HepG2 (cell line): Measurements from ENCODE around the gene RCOR1. TPM values are rescaled to one million over a fixed set of nuclear protein-coding genes. Genes with fewer than 3 reads are reported as not detected.
A peak's percentile ranks its signal among the peaks of the same experiment; 100 is the strongest.

Source experiments
- ATAC-seq: fragments of 200-7000 bp; cut with Tn5 transposase; 3 replicates; pipeline ENCODE4 v1.9.1; 2020; ENCODE audit warnings: mild to moderate bottlenecking, moderate library complexity
- BruUV-seq: library from RNA; stranded (reverse); fragments of 400-500 nt; replicated peaks from 2 replicates; lab custom pipeline; 2021; lab: Mats Ljungman, UMichigan
- CTCF ChIA-PET: fragments of 300-600 bp; formaldehyde crosslinking; extraction: SDS; loops from one replicate; lab custom pipeline; 2021; ENCODE audit warnings: low total read pairs, inconsistent platforms, low intra/inter-chr PET ratio; lab: Yijun Ruan, JAX
- POLR2A ChIA-PET: fragments of 350-600 bp; sonication (Branson Sonifier 250); formaldehyde crosslinking; loops from one replicate; lab custom pipeline; 2020; ENCODE audit warnings: antibody characterized with exemption, inconsistent platforms; lab: Yijun Ruan, JAX
- DNase-seq: peaks from one replicate; pipeline ENCODE4 v3.0.0-alpha.2; 2015; ENCODE audit warnings: low spot score
- FAIRE-seq: peaks from 3 replicates; lab custom pipeline; 2011; peaks lifted over from hg19 to GRCh38; lab: Jason Lieb, UNC
- H2AFZ ChIP-seq: one replicate; pipeline ENCODE4 v1.6.1; 2011; ENCODE audit warnings: low read length, inconsistent platforms
- H3K27ac ChIP-seq: fragments of 300-600 bp; 3 replicates; pipeline ENCODE4 v1.8.0; 2011; ENCODE audit warnings: mixed run types, mild to moderate bottlenecking, mixed read lengths, low read length, inconsistent platforms; ENCODE audit not compliant: insufficient read depth; ENCODE audit errors: extremely low read length
- H3K27me3 ChIP-seq, 2 experiments: fragments of 200-600 bp in 1 of 2; 2 replicates in 1 of 2; 3 replicates in 1 of 2; pipeline versions ENCODE4 v1.6.0 to v1.8.0; 2011; ENCODE audit warnings: low read length in 2 of 2, mild to moderate bottlenecking in 2 of 2, moderate library complexity in 2 of 2, inconsistent platforms in 1 of 2; ENCODE audit not compliant: insufficient read depth in 2 of 2, control insufficient read depth in 1 of 2
- H3K36me3 ChIP-seq, 2 experiments: fragments of 200-600 bp in 1 of 2; replicated peaks in 1 of 2; 2 replicates in 1 of 2; 3 replicates in 1 of 2; pipeline versions ENCODE4 v1.5.1 to v1.8.0; 2011; ENCODE audit warnings: low read length in 2 of 2, inconsistent platforms in 1 of 2; ENCODE audit not compliant: insufficient read depth in 2 of 2, control insufficient read depth in 1 of 2
- H3K4me1 ChIP-seq: 2 replicates; pipeline ENCODE4 v1.5.1; 2012; ENCODE audit warnings: low read length, inconsistent platforms; ENCODE audit not compliant: insufficient read depth
- H3K4me2 ChIP-seq: 2 replicates; pipeline ENCODE4 v1.6.0; 2011; ENCODE audit warnings: low read depth, low read length, inconsistent platforms
- H3K4me3 ChIP-seq, 3 experiments: fragments of 200-600 bp in 1 of 3; sonication (generic), shearing (Covaris generic) in 1 of 3; replicated peaks in 1 of 3; 2 replicates each; pipeline ENCODE4 v1.5.1; 2011 to 2016; ENCODE audit warnings: low read length in 3 of 3, inconsistent platforms in 2 of 3, low read depth in 2 of 3, mild to moderate bottlenecking in 2 of 3, control low read depth in 1 of 3, mixed read lengths in 1 of 3; ENCODE audit not compliant: insufficient read depth in 1 of 3
- H3K79me2 ChIP-seq: one replicate; pipeline ENCODE4 v1.6.1; 2011; ENCODE audit warnings: low read length, inconsistent platforms; ENCODE audit not compliant: insufficient read depth
- H3K9ac ChIP-seq: 2 replicates; pipeline ENCODE4 v1.6.0; 2011; ENCODE audit warnings: mild to moderate bottlenecking, low read depth, low read length, inconsistent platforms; ENCODE audit not compliant: insufficient read depth
- H3K9me3 ChIP-seq: 2 replicates; pipeline ENCODE4 v1.5.1; 2012; ENCODE audit warnings: mild to moderate bottlenecking, low read length
- H4K20me1 ChIP-seq: 2 replicates; pipeline ENCODE4 v1.6.0; 2011; ENCODE audit warnings: inconsistent platforms, mild to moderate bottlenecking, low read length, moderate library complexity; ENCODE audit not compliant: insufficient read depth
- BATF2 ChIP-seq: sonication (generic); formaldehyde crosslinking; IDR thresholded peaks from 2 replicates; pipeline ENCODE4 v1.8.0; 2022; ENCODE audit warnings: mild to moderate bottlenecking, missing genetic modification reagents, moderate library complexity
- FOXP4 ChIP-seq: sonication (generic); formaldehyde crosslinking; IDR thresholded peaks from 2 replicates; pipeline ENCODE4 v1.4.0; 2020; ENCODE audit warnings: missing genetic modification reagents
- JDP2 ChIP-seq: sonication (generic); formaldehyde crosslinking; IDR thresholded peaks from 2 replicates; pipeline ENCODE4 v1.8.1; 2022; ENCODE audit warnings: missing genetic modification reagents, borderline replicate concordance
- KAT8 ChIP-seq: IDR thresholded peaks from 2 replicates; pipeline ENCODE4 v1.6.1; 2016; ENCODE audit warnings: missing genetic modification reagents, missing compliant biosample characterization
- NR1H2 ChIP-seq: sonication (generic); formaldehyde crosslinking; IDR thresholded peaks from 2 replicates; pipeline ENCODE4 v1.8.1; 2022; ENCODE audit warnings: low read depth, missing genetic modification reagents, borderline replicate concordance
- RFX5 ChIP-seq: IDR thresholded peaks from 2 replicates; pipeline ENCODE4 v1.6.1; 2011; ENCODE audit warnings: low read depth, low read length, improper control_type of control experiment
- TEAD3 ChIP-seq: optimal IDR thresholded peaks from 2 replicates; pipeline ENCODE3; 2016; ENCODE audit warnings: borderline replicate concordance
- TOPORS ChIP-seq: sonication (generic); formaldehyde crosslinking; IDR thresholded peaks from 2 replicates; pipeline ENCODE4 v1.8.0; 2023; ENCODE audit warnings: mild to moderate bottlenecking, missing genetic modification reagents
- U2AF2 ChIP-seq: fragments of 200-400 bp; formaldehyde crosslinking; IDR thresholded peaks from 2 replicates; pipeline ENCODE4 v1.6.1; 2017; ENCODE audit warnings: low read depth, mild to moderate bottlenecking, low read length
- USF2 ChIP-seq, 2 experiments: sonication (generic) in 1 of 2; formaldehyde crosslinking in 1 of 2; IDR thresholded peaks; 2 replicates each; pipeline versions ENCODE4 v1.5.1 to v1.6.1; 2011 to 2020; ENCODE audit warnings: borderline replicate concordance in 1 of 2, low read depth in 1 of 2, low read length in 1 of 2, mild to moderate bottlenecking in 1 of 2, missing genetic modification reagents in 1 of 2, moderate library complexity in 1 of 2
- ZNF644 ChIP-seq: IDR thresholded peaks from 2 replicates; pipeline ENCODE4 v1.6.1; 2016; ENCODE audit warnings: low read depth
- WGBS: methylation state at CpG from one replicate; pipeline ENCODE4 v1.1.6; 2017; ENCODE audit warnings: low lambda C conversion rate; 5-methylcytosine and 5-hydroxymethylcytosine counted together
- in situ Hi-C: cut with HindIII; loops from 2 replicates; pipeline ENCODE4 v1.10.0; 2017; ENCODE audit warnings: low pct_unique_long_range_greater_than_20kb; ENCODE audit not compliant: extremely low pct_ligation_motif_present
- intact Hi-C: fragments of 100-400 bp; cut with micrococcal nuclease; formaldehyde crosslinking; loops from one replicate; pipeline ENCODE4 v1.10.0; 2022; ENCODE audit not compliant: unreplicated experiment
- polyA plus RNA-seq, 8 experiments: library from polyadenylated mRNA; depleted of rRNA in 3 of 8; stranded (reverse) in 7 of 8; unstranded in 1 of 8; fragments of >200 nt; fragmentation: Illumina TruSeq in 4 of 8; extraction: Trizol in 4 of 8; gene quantifications; 2 replicates each; pipeline versions ENCODE4 v1.2.1 to v1.2.3, GENCODE V29; 2011 to 2016; ENCODE audit warnings: low read depth in 4 of 8, missing spikeins in 1 of 8, mixed read lengths in 1 of 8; ENCODE audit not compliant: insufficient read depth in 1 of 8
- total RNA-seq, 5 experiments: library from RNA; depleted of rRNA; stranded (reverse); fragments of >200 nt; fragmentation: Illumina TruSeq; extraction: Trizol; gene quantifications; 2 replicates each; pipeline ENCODE4 v1.2.3, GENCODE V29; 2016; ENCODE audit warnings: low read depth in 1 of 5

RCOR1 gene
- total and polyA plus RNA-seq, 2 of the 13 experiments (the other 11 are each of a cell fraction or from before 2014, with no cell fraction given), result 10.2 to 11.1 TPM

- BruUV-seq, result no TSS peak
- no peak for DNase-seq
- ATAC-seq, result no peak
- in situ Hi-C loops, result loop anchor here (5.0 kb wide), 1 partner anchor 50 kb away; no protein-coding TSS in a partner anchor
- Histone ChIP-seq H3K4me1 (peaks cover 43% of the 10 kb centered on the region), H3K27me3 (no peaks in the 10 kb centered on the region; a peak in 1 of 5 replicates), H2AFZ (no peak overlapping the region), H3K4me3 (peak overlapping the region; percentile 94 to 97 (median 94)), H4K20me1 (peaks cover 16% of the 10 kb centered on the region; the same call in 1 of the 2 replicates), H3K79me2 (peaks cover 44% of the 10 kb centered on the region), H3K36me3 (no peaks in the 10 kb centered on the region), H3K27ac (peak overlapping the region; percentile 65), H3K9me3 (no peaks in the 10 kb centered on the region), H3K9ac (peak overlapping the region; percentile 88), H3K4me2 (no peak overlapping the region)
- WGBS, result 0% methylated on average over 1 of the region's 49 CpGs
- TF ChIP-seq BATF2 (0 out of 2 replicates have a peak, but pooled peaks have one; percentile 10), ZNF644 (CRISPR knock-in tag) (no peak)
- ChIA-PET POLR2A (interaction anchor here (5.3 kb wide), 1 partner anchor 52 kb away, joined by 58 read pairs; no protein-coding TSS in a partner anchor), CTCF (interaction anchor here (3.0 kb wide), 1 partner anchor 68 kb away, joined by 9 read pairs; no protein-coding TSS in a partner anchor)
- no peak for FAIRE-seq
- intact Hi-C loops, result loop anchor here (2.0 to 5.0 kb wide), 4 partner anchors 48 to 270 kb away; partner anchors contain the start of genes CINP and TECPR2
Measured at GRCh38 chr14:102592763-102593060, 263 bp downstream of the RCOR1 start.

GRCh38 chr14:102593061-102593824, 794 bp downstream of the RCOR1 start:
- Histone ChIP-seq H3K27ac (peak overlapping the region; percentile 65), H3K9ac (peak overlapping the region; percentile 88), H3K27me3 (no peaks in the 10 kb centered on the region; a peak in 1 of 5 replicates), H3K36me3 (no peaks in the 10 kb centered on the region), H4K20me1 (peaks cover 16% of the 10 kb centered on the region; the same call in 1 of the 2 replicates), H3K79me2 (peaks cover 46% of the 10 kb centered on the region), H2AFZ (no peak overlapping the region), H3K9me3 (no peaks in the 10 kb centered on the region), H3K4me2 (peak overlapping the region; percentile 77), H3K4me1 (peaks cover 39% of the 10 kb centered on the region), H3K4me3 (peak overlapping the region; percentile 94 to 97 (median 94))
- POLR2A ChIA-PET, result interaction anchor here (1.4 to 5.3 kb wide), 5 partner anchors 8 to 101 kb away, joined by 3 to 58 read pairs (median 9); no protein-coding TSS in a partner anchor
- DNase-seq, result no peak
- ATAC-seq, result no peak; the same call in 2 of the 3 replicates
- no peak for FAIRE-seq
- in situ Hi-C loops, result loop anchor here (5.0 kb wide), 1 partner anchor 51 kb away; no protein-coding TSS in a partner anchor
- intact Hi-C loops, result loop anchor here (2.0 to 5.0 kb wide), 4 partner anchors 48 to 271 kb away; partner anchors contain the start of genes CINP and TECPR2
- no TSS peak for BruUV-seq
- CTCF ChIA-PET, result interaction anchor here (3.0 kb wide), 1 partner anchor 68 kb away, joined by 9 read pairs; no protein-coding TSS in a partner anchor
- 2% methylated on average over 18 of the region's 75 CpGs for WGBS
- TF ChIP-seq TOPORS (CRISPR knock-in tag) (no peak), TEAD3 (CRISPR knock-in tag) (no peak), RFX5 (no peak), U2AF2 (no peak), USF2 (IDR thresholded peaks at IDR 0.05; ENCODE audit: low read depth, low read length) (no peak), USF2 (CRISPR knock-in tag; IDR thresholded peaks at IDR 0.05; ENCODE audit: borderline replicate concordance) (no peak), NR1H2 (no peak), JDP2 (no peak), FOXP4 (CRISPR knock-in tag) (no peak), KAT8 (CRISPR knock-in tag) (no peak)
